Trophoblast cell (in vitro differentiated cells and primary cell): ENCODE data around the gene RAI1.

Source experiments
- DNase-seq, 2 donors: peaks; one replicate each; pipeline ENCODE4 v3.0.0-alpha.2; 2016
- H2AFZ ChIP-seq: 2 replicates; pipeline ENCODE4 v1.6.1; 2013; ENCODE audit warnings: low read length, moderate library complexity, mild to moderate bottlenecking; ENCODE audit not compliant: insufficient read depth, poor library complexity
- H2AK5ac ChIP-seq: 2 replicates; pipeline ENCODE4 v1.6.1; 2013; ENCODE audit warnings: mild to moderate bottlenecking, low read length
- H2BK120ac ChIP-seq: 2 replicates; pipeline ENCODE4 v1.6.1; 2013; ENCODE audit warnings: low read length, mild to moderate bottlenecking, moderate library complexity; ENCODE audit not compliant: insufficient read depth, poor library complexity
- H2BK12ac ChIP-seq: 2 replicates; pipeline ENCODE4 v1.6.1; 2013; ENCODE audit warnings: mild to moderate bottlenecking, low read length, moderate library complexity
- H2BK5ac ChIP-seq: 2 replicates; pipeline ENCODE4 v1.6.1; 2013; ENCODE audit warnings: low read length, low read depth, moderate library complexity, mild to moderate bottlenecking; ENCODE audit not compliant: poor library complexity
- H3K14ac ChIP-seq: 2 replicates; pipeline ENCODE4 v1.6.1; 2013; ENCODE audit warnings: mild to moderate bottlenecking, low read length
- H3K18ac ChIP-seq: 2 replicates; pipeline ENCODE4 v1.6.1; 2013; ENCODE audit warnings: mild to moderate bottlenecking, low read length
- H3K23ac ChIP-seq: 2 replicates; pipeline ENCODE4 v1.6.1; 2013; ENCODE audit warnings: low read length
- H3K27ac ChIP-seq: 2 replicates; pipeline ENCODE4 v1.5.1; 2013; ENCODE audit warnings: low read depth, mild to moderate bottlenecking, inconsistent platforms, low read length, moderate library complexity
- H3K27me3 ChIP-seq: 2 replicates; pipeline ENCODE4 v1.6.1; 2013; ENCODE audit warnings: inconsistent platforms, mild to moderate bottlenecking, low read length, moderate library complexity; ENCODE audit not compliant: insufficient read depth
- H3K36me3 ChIP-seq, 2 experiments: 1 replicate in 1 of 2; 2 replicates in 1 of 2; pipeline ENCODE4 v1.6.1; 2013; ENCODE audit warnings: low read length in 2 of 2, mild to moderate bottlenecking in 2 of 2, moderate library complexity in 1 of 2; ENCODE audit not compliant: insufficient read depth in 2 of 2, control insufficient read depth in 1 of 2
- H3K4ac ChIP-seq: 2 replicates; pipeline ENCODE4 v1.6.1; 2013; ENCODE audit warnings: low read depth, mild to moderate bottlenecking, low read length, moderate library complexity
- H3K4me1 ChIP-seq, 2 experiments: 1 replicate in 1 of 2; 2 replicates in 1 of 2; pipeline ENCODE4 v1.6.1; 2013; ENCODE audit warnings: low read length in 2 of 2, mild to moderate bottlenecking in 2 of 2, moderate library complexity in 1 of 2; ENCODE audit not compliant: insufficient read depth in 2 of 2, control insufficient read depth in 1 of 2
- H3K4me2 ChIP-seq: 2 replicates; pipeline ENCODE4 v1.6.1; 2013; ENCODE audit warnings: inconsistent platforms, mild to moderate bottlenecking, low read length, moderate library complexity
- H3K4me3 ChIP-seq: 2 replicates; pipeline ENCODE4 v1.5.1; 2013; ENCODE audit warnings: mild to moderate bottlenecking, low read depth, low read length, inconsistent platforms
- H3K79me1 ChIP-seq: one replicate; pipeline ENCODE4 v1.6.1; 2013; ENCODE audit warnings: low read length
- H3K79me2 ChIP-seq: 2 replicates; pipeline ENCODE4 v1.6.1; 2013; ENCODE audit warnings: low read length, mild to moderate bottlenecking; ENCODE audit not compliant: control insufficient read depth, insufficient read depth, poor library complexity
- H3K9ac ChIP-seq: 2 replicates; pipeline ENCODE4 v1.6.1; 2013; ENCODE audit warnings: mild to moderate bottlenecking, low read length
- H3K9me3 ChIP-seq: 2 replicates; pipeline ENCODE4 v1.6.1; 2013; ENCODE audit warnings: low read depth, mild to moderate bottlenecking, control low read depth, inconsistent platforms, low read length; ENCODE audit not compliant: insufficient read depth
- H4K12ac ChIP-seq: 2 replicates; pipeline ENCODE4 v1.6.1; 2013; ENCODE audit warnings: low read depth, mild to moderate bottlenecking, low read length, moderate library complexity
- H4K8ac ChIP-seq: 2 replicates; pipeline ENCODE4 v1.6.1; 2013; ENCODE audit warnings: low read depth, mild to moderate bottlenecking, low read length, moderate library complexity
- H4K91ac ChIP-seq: one replicate; pipeline ENCODE4 v1.6.1; 2013; ENCODE audit warnings: low read depth, mild to moderate bottlenecking, low read length, moderate library complexity
- WGBS: extraction: QIAGEN DNeasy Blood & Tissue Kit; methylation state at CpG from one replicate; pipeline ENCODE4 v1.1.7; 2013; ENCODE audit warnings: missing lambda C conversion rate; ENCODE audit not compliant: insufficient read length, insufficient coverage; ENCODE audit errors: extremely low coverage; 5-methylcytosine and 5-hydroxymethylcytosine counted together

The RAI1 gene

GRCh38 chr17:17648762-17649161, 32.5 kb upstream of the RAI1 start:
- Histone ChIP-seq H3K23ac (no peak overlapping the region), H3K27ac (no peak overlapping the region), H2AFZ (no peak overlapping the region), H3K18ac (no peak overlapping the region), H3K9me3 (peaks cover 4% of the 10 kb centered on the region), H2BK120ac (no peak overlapping the region), H3K79me1 (no peaks in the 10 kb centered on the region), H3K4ac (no peak overlapping the region), H3K4me3 (no peak overlapping the region), H3K36me3 (no peaks in the 10 kb centered on the region), H3K27me3 (no peaks in the 10 kb centered on the region), H4K12ac (no peak overlapping the region), H2BK12ac (no peak overlapping the region), H3K14ac (no peak overlapping the region), H3K9ac (no peak overlapping the region), H3K4me1 (no peaks in the 10 kb centered on the region), H2BK5ac (no peak overlapping the region), H4K8ac (no peak overlapping the region), H4K91ac (no peak overlapping the region), H2AK5ac (no peak overlapping the region), H3K4me2 (no peak overlapping the region), H3K79me2 (no peaks in the 10 kb centered on the region)
- DNase-seq, result no peak
- no CpG with 5 or more reads among the region's 7 CpGs for WGBS

- Histone ChIP-seq H2AK5ac (no peak overlapping the region), H3K14ac (no peak overlapping the region), H3K18ac (no peak overlapping the region), H4K12ac (no peak overlapping the region), H4K8ac (no peak overlapping the region), H3K4me2 (no peak overlapping the region), H2BK5ac (no peak overlapping the region), H3K9me3 (peaks cover 2% of the 10 kb centered on the region), H2BK12ac (no peak overlapping the region), H3K4me3 (no peak overlapping the region), H3K4me1 (no peaks in the 10 kb centered on the region), H4K91ac (no peak overlapping the region), H2AFZ (no peak overlapping the region), H3K4ac (no peak overlapping the region), H3K27ac (no peak overlapping the region), H2BK120ac (no peak overlapping the region), H3K27me3 (no peaks in the 10 kb centered on the region), H3K36me3 (no peaks in the 10 kb centered on the region), H3K79me1 (no peaks in the 10 kb centered on the region), H3K23ac (no peak overlapping the region), H3K79me2 (no peaks in the 10 kb centered on the region), H3K9ac (no peak overlapping the region)
- DNase-seq, result no peak
- WGBS, result no CpG with 5 or more reads among the region's 1 CpG
These were observed 30.3 kb upstream of the RAI1 start for GRCh38 chr17:17650959-17651358.

- H4K12ac ChIP-seq, result no peak overlapping the region
- H3K4ac ChIP-seq, result no peak overlapping the region
- H4K91ac ChIP-seq, result no peak overlapping the region
- H2AFZ ChIP-seq, result no peak overlapping the region
- WGBS, result no CpG with 5 or more reads among the region's 3 CpGs
- no peaks in the 10 kb centered on the region for H3K79me2 ChIP-seq
- no peaks in the 10 kb centered on the region for H3K79me1 ChIP-seq
- no peaks in the 10 kb centered on the region for H3K4me1 ChIP-seq
- no peak overlapping the region for H3K23ac ChIP-seq
- DNase-seq, result no peak
- no peak overlapping the region for H2BK120ac ChIP-seq
- no peak overlapping the region for H3K9ac ChIP-seq
- H3K27ac ChIP-seq, result no peak overlapping the region
- H2BK12ac ChIP-seq, result no peak overlapping the region
- no peak overlapping the region for H3K18ac ChIP-seq
- no peaks in the 10 kb centered on the region for H3K27me3 ChIP-seq
- no peak overlapping the region for H4K8ac ChIP-seq
- H3K4me3 ChIP-seq, result no peak overlapping the region
- H3K4me2 ChIP-seq, result no peak overlapping the region
- no peak overlapping the region for H3K14ac ChIP-seq
- H3K36me3 ChIP-seq, result no peaks in the 10 kb centered on the region
- peaks cover 3% of the 10 kb centered on the region for H3K9me3 ChIP-seq
- H2AK5ac ChIP-seq, result no peak overlapping the region
- no peak overlapping the region for H2BK5ac ChIP-seq
These were observed 27.9 kb upstream of the RAI1 start for GRCh38 chr17:17653343-17653742.

- Histone ChIP-seq H3K23ac (no peak overlapping the region), H3K9me3 (peaks cover 10% of the 10 kb centered on the region), H3K79me2 (peaks cover 2% of the 10 kb centered on the region), H3K14ac (no peak overlapping the region), H4K8ac (no peak overlapping the region), H2AFZ (no peak overlapping the region), H3K27ac (no peak overlapping the region), H2BK5ac (no peak overlapping the region), H3K4ac (no peak overlapping the region), H3K27me3 (no peaks in the 10 kb centered on the region), H3K4me1 (peaks cover 9% of the 10 kb centered on the region in 2 experiments), H3K36me3 (no peaks in the 10 kb centered on the region), H4K91ac (no peak overlapping the region), H3K4me3 (no peak overlapping the region), H2BK12ac (no peak overlapping the region), H3K9ac (no peak overlapping the region), H4K12ac (no peak overlapping the region), H2BK120ac (no peak overlapping the region), H3K4me2 (no peak overlapping the region), H3K79me1 (peaks cover 8% of the 10 kb centered on the region), H3K18ac (no peak overlapping the region), H2AK5ac (no peak overlapping the region)
- no CpG with 5 or more reads among the region's 4 CpGs for WGBS
- no peak for DNase-seq
These were observed 21.9 kb upstream of the RAI1 start for GRCh38 chr17:17659340-17659739.
